HG02571 (cell line): ENCODE data around the gene TSEN2.

ENCODE experiments used
- ATAC-seq: cut with Tn5 transposase; IDR thresholded peaks from one replicate; pipeline ENCODE4 v1.9.1; 2021; ENCODE audit warnings: mild to moderate bottlenecking, moderate library complexity; ENCODE audit not compliant: unreplicated experiment

Gene TSEN2

GRCh38 chr3:12545473-12545791 is 61.2 kb downstream of the TSEN2 start, which contains the start of gene MKRN2OS:
MKRN2OS (minus strand) TSS chr3:12545499; CDS start chr3:12545464, 35 bp downstream.
- no peak for ATAC-seq

GRCh38 chr3:12549971-12550760 is 65.9 kb downstream of the TSEN2 start:
- ATAC-seq, result no peak

- ATAC-seq, result no peak
Observed at GRCh38 chr3:12553921-12554391, 69.7 kb downstream of the TSEN2 start.

GRCh38 chr3:12556314-12556689 is 72.0 kb downstream of the TSEN2 start:
- no peak for ATAC-seq

- ATAC-seq, result peak; percentile 78
Observed at GRCh38 chr3:12556690-12557472, 72.6 kb downstream of the TSEN2 start, which contains the start of gene MKRN2. MKRN2 (plus strand) TSS chr3:12557087; CDS start chr3:12557151, 64 bp downstream.

GRCh38 chr3:12557473-12558100 is 73.3 kb downstream of the TSEN2 start:
- ATAC-seq, result no peak

- no peak for ATAC-seq
Observed at GRCh38 chr3:12558706-12559105, 74.4 kb downstream of the TSEN2 start.

GRCh38 chr3:12559520-12559919 is 75.2 kb downstream of the TSEN2 start:
- no peak for ATAC-seq

GRCh38 chr3:12560505-12561190 is 76.4 kb downstream of the TSEN2 start:
- ATAC-seq, result peak; percentile 39

- ATAC-seq, result no peak
Observed at GRCh38 chr3:12561397-12561796, 77.1 kb downstream of the TSEN2 start.

- ATAC-seq, result no peak
Observed at GRCh38 chr3:12562451-12562850, 78.2 kb downstream of the TSEN2 start.

- no peak for ATAC-seq
Observed at GRCh38 chr3:12566976-12567375, 82.7 kb downstream of the TSEN2 start.

GRCh38 chr3:12568747-12569146 is 84.5 kb downstream of the TSEN2 start:
- no peak for ATAC-seq

- ATAC-seq, result no peak
Observed at GRCh38 chr3:12569836-12570235, 85.6 kb downstream of the TSEN2 start.

- ATAC-seq, result no peak
Observed at GRCh38 chr3:12571986-12572385, 87.7 kb downstream of the TSEN2 start.

GRCh38 chr3:12574131-12574530 is 89.9 kb downstream of the TSEN2 start:
- ATAC-seq, result no peak

GRCh38 chr3:12574661-12575060 is 90.4 kb downstream of the TSEN2 start:
- ATAC-seq, result no peak

GRCh38 chr3:12577379-12577778 is 93.1 kb downstream of the TSEN2 start:
- ATAC-seq, result no peak

GRCh38 chr3:12578742-12579141 is 94.5 kb downstream of the TSEN2 start:
- ATAC-seq, result no peak

- no peak for ATAC-seq
Observed at GRCh38 chr3:12579456-12579855, 95.2 kb downstream of the TSEN2 start.

- no peak for ATAC-seq
Observed at GRCh38 chr3:12579905-12580304, 95.6 kb downstream of the TSEN2 start.
